AG04450 (cell line): Measurements from ENCODE around the gene TSACC. TPM values are rescaled to one million over a fixed set of nuclear protein-coding genes. Genes with fewer than 3 reads are reported as not detected.

Experiments
- CTCF ChIA-PET: fragments of 300-600, 350-600 bp; formaldehyde crosslinking; extraction: SDS; loops from one replicate; lab custom pipeline; 2022; ENCODE audit warnings: antibody characterized with exemption, inconsistent platforms; lab: Charles Lee
- POLR2A ChIA-PET: fragments of 350-600 bp; formaldehyde crosslinking; extraction: SDS; loops from one replicate; lab custom pipeline; 2021; ENCODE audit warnings: antibody characterized with exemption, inconsistent platforms; lab: Yijun Ruan, JAX
- DNase-seq: peaks from one replicate; pipeline ENCODE4 v3.0.0-alpha.2; 2011; ENCODE audit warnings: low read depth, low spot score
- H3K27ac ChIP-seq: one replicate; pipeline ENCODE4 v1.5.1; 2012; ENCODE audit warnings: low read depth, low read length, control low read depth
- H3K27me3 ChIP-seq: one replicate; pipeline ENCODE4 v1.6.0; 2012; ENCODE audit warnings: low read length; ENCODE audit not compliant: control insufficient read depth, insufficient read depth
- H3K4me3 ChIP-seq: 2 replicates; pipeline ENCODE4 v1.5.1; 2011; ENCODE audit warnings: mild to moderate bottlenecking, low read depth, low read length, control low read depth
- H3K9me3 ChIP-seq: 2 replicates; pipeline ENCODE4 v1.5.1; 2012; ENCODE audit warnings: low read length; ENCODE audit not compliant: control insufficient read depth, insufficient read depth
- polyA plus RNA-seq: library from polyadenylated mRNA; depleted of rRNA; stranded (reverse); fragments of >200 nt; gene quantifications from 2 replicates; pipeline ENCODE4 v1.2.3, GENCODE V29; 2011
- TF ChIP-seq, protein P1 (sequence below): IDR thresholded peaks from 2 replicates; pipeline ENCODE4 v1.5.1; 2011; ENCODE audit warnings: low read depth, low read length, control low read depth, inconsistent platforms

TSACC gene
- polyA plus RNA-seq, 1 experiment: 0.27 TPM

DNA sequence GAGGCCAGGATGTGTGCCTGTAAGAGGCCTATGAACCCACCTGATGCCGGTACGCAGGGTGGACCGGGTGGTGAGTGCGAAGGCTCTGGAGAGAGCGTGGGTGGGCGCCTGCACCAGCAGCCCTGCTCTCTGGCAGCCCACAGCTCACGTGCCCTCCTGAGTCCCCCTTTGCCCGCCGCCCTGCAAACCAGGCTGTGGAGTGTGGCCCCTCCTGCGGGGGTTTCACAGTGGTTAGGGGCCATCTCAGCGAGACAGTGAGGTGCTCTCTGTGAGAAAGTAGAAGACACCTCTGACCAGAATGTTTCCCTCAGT is 53.0 kb downstream of the TSACC start:
- Histone ChIP-seq H3K27me3 (peaks cover 67% of the 10 kb centered on the region), H3K9me3 (no peaks in the 10 kb centered on the region; the same call in 1 of the 2 replicates), H3K4me3 (no peak overlapping the region), H3K27ac (no peak overlapping the region)
- ChIA-PET CTCF (interaction anchor here (0.9 to 1.3 kb wide), 2 partner anchors 54 to 298 kb away, joined by 3 to 8 read pairs; no protein-coding TSS in a partner anchor), POLR2A (no interaction called here)
- no peak for DNase-seq
- TF ChIP-seq, protein P1, sequence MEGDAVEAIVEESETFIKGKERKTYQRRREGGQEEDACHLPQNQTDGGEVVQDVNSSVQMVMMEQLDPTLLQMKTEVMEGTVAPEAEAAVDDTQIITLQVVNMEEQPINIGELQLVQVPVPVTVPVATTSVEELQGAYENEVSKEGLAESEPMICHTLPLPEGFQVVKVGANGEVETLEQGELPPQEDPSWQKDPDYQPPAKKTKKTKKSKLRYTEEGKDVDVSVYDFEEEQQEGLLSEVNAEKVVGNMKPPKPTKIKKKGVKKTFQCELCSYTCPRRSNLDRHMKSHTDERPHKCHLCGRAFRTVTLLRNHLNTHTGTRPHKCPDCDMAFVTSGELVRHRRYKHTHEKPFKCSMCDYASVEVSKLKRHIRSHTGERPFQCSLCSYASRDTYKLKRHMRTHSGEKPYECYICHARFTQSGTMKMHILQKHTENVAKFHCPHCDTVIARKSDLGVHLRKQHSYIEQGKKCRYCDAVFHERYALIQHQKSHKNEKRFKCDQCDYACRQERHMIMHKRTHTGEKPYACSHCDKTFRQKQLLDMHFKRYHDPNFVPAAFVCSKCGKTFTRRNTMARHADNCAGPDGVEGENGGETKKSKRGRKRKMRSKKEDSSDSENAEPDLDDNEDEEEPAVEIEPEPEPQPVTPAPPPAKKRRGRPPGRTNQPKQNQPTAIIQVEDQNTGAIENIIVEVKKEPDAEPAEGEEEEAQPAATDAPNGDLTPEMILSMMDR: no peak

DNA sequence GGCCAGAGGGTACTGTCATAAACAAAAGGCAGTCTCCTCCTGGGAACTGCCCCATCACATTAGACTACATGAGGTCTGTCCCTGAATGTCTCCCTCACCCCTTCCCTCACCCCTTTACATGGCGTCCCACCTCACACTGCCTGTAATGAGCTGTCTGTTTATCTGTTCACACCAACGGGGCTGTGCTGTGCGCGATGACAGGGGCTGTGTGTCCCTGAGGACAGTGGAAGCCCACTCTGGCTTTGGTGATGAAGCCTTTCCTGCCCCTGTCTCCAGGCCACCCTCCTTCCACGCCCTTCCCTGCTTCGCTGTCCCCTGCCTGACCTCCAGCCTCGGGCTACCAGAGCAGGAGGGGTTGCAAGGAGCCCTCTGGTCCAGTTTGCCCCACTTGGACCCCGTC is 53.4 kb downstream of the TSACC start:
- TF ChIP-seq, protein P1: no peak
- Histone ChIP-seq H3K4me3 (no peak overlapping the region), H3K27ac (no peak overlapping the region), H3K27me3 (peaks cover 65% of the 10 kb centered on the region), H3K9me3 (no peaks in the 10 kb centered on the region; the same call in 1 of the 2 replicates)
- no peak for DNase-seq
- POLR2A ChIA-PET: no interaction called here
- CTCF ChIA-PET: interaction anchor here (0.9 to 1.3 kb wide), 2 partner anchors 54 to 298 kb away, joined by 3 to 8 read pairs; no protein-coding TSS in a partner anchor

DNA sequence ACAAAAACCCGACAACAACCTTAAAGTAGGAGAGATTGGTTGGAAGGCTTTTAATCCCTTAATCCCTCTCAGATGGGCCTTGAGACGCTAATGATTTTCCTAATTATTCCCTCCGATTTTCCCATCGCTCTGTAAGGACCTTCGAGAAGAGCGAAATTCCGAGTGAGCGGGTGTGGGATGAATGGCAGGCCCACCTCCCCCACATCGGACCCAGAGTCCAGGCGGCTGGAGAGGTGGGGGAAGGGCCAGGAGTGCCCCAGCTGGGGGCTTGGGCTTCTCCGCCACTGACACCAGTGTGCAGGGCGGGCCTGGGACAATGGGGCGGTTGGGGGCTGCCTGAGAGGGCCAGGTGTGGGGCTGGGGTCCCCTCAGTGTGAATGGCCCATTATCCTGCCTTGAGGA is 54.1 kb downstream of the TSACC start:
- H3K4me3 ChIP-seq: no peak overlapping the region
- no peak overlapping the region for H3K27ac ChIP-seq
- TF ChIP-seq, protein P1: no peak
- H3K27me3 ChIP-seq: peaks cover 61% of the 10 kb centered on the region
- ChIA-PET CTCF (interaction anchor here (0.9 to 1.3 kb wide), 2 partner anchors 53 to 297 kb away, joined by 3 to 8 read pairs; no protein-coding TSS in a partner anchor), POLR2A (interaction anchor here (0.7 kb wide), 1 partner anchor 40 kb away, joined by 6 read pairs; no protein-coding TSS in a partner anchor)
- no peak for DNase-seq
- H3K9me3 ChIP-seq: no peaks in the 10 kb centered on the region; the same call in 1 of the 2 replicates

DNA sequence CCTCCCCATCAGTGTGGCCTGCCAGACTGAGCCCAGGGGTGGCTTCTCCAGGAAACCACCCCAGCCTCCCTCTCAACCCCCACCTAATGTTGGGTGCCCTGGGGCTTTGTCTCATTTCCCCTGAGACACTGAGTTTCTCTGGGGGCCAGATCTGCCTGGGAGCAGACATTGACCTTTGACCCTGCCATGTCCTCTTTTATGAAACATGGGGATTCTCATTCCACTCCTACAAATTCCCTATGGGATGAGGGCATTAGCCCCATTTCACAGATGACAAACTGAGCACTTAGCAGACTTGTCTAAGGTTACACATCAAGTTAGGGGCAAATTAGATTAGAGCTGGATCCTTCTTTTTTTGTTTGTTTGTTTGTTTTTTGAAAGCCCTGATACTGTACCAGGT is 54.8 kb downstream of the TSACC start:
- no peaks in the 10 kb centered on the region; the same call in 1 of the 2 replicates for H3K9me3 ChIP-seq
- peaks cover 54% of the 10 kb centered on the region for H3K27me3 ChIP-seq
- ChIA-PET CTCF (interaction anchor here (1.0 kb wide), 1 partner anchor 53 kb away, joined by 7 read pairs; no protein-coding TSS in a partner anchor), POLR2A (no interaction called here)
- H3K27ac ChIP-seq: no peak overlapping the region
- no peak overlapping the region for H3K4me3 ChIP-seq
- no peak for DNase-seq
- TF ChIP-seq, protein P1: no peak

DNA sequence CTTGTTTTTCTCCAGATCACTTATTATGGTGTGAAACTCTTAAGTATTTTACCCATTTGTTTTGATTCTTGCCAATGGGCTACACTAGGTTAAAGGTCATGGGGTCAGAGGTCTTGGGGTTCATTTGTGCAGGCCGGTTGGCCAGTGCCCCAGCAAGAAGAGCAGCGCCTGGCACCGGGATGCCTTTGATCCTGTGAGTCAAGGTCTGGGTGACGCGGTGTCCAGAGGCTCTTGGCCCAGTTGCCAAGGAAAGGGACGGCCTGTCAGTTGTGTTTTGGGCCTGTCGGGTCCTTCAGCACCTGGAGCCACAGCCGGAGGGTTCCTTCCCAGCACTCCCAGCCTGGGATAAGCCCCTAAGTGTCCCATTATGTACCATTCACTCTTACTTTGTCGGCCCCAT is 55.8 kb downstream of the TSACC start:
- POLR2A ChIA-PET: no interaction called here
- Histone ChIP-seq H3K9me3 (no peaks in the 10 kb centered on the region; the same call in 1 of the 2 replicates), H3K27ac (no peak overlapping the region), H3K4me3 (no peak overlapping the region), H3K27me3 (peaks cover 46% of the 10 kb centered on the region)
- CTCF ChIA-PET: interaction anchor here (1.0 kb wide), 1 partner anchor 8 kb away, joined by 4 read pairs; no protein-coding TSS in a partner anchor
- DNase-seq: no peak
- TF ChIP-seq, protein P1: no peak
